IgD-negative memory B cell (primary cell): Measurements from ENCODE around the gene PLXNA3. TPM values are rescaled to one million over a fixed set of nuclear protein-coding genes. Genes with fewer than 3 reads are reported as not detected.

Experiments
- H3K27ac Mint-ChIP-seq, 3 donors: one replicate each; pipeline ENCODE4 v1.8.0; 2020 to 2022; ENCODE audit warnings: mild to moderate bottlenecking in 3 of 3, mixed read lengths in 3 of 3, moderate library complexity in 1 of 3
- H3K27me3 Mint-ChIP-seq: one replicate; pipeline ENCODE4 v1.8.0; 2021; ENCODE audit warnings: mixed read lengths
- H3K36me3 Mint-ChIP-seq: one replicate; pipeline ENCODE4 v1.8.0; 2020; ENCODE audit warnings: mild to moderate bottlenecking, mixed read lengths
- H3K4me1 Mint-ChIP-seq, 3 donors: one replicate each; pipeline ENCODE4 v1.8.0; 2020 to 2022; ENCODE audit warnings: mixed read lengths in 3 of 3, mild to moderate bottlenecking in 1 of 3
- H3K4me3 Mint-ChIP-seq, 4 donors: one replicate each; pipeline ENCODE4 v1.8.0; 2020 to 2022; ENCODE audit warnings: mild to moderate bottlenecking in 4 of 4, mixed read lengths in 4 of 4, moderate library complexity in 3 of 4
- H3K9me3 Mint-ChIP-seq, 3 donors: one replicate each; pipeline ENCODE4 v1.8.0; 2020 to 2021; ENCODE audit warnings: mixed read lengths in 3 of 3, mild to moderate bottlenecking in 1 of 3
- polyA plus RNA-seq: library from polyadenylated mRNA; unstranded; fragments of 300-500 nt; fragmentation: Illumina TruSeq; gene quantifications from one replicate; pipeline ENCODE4 v1.2.3, GENCODE V29; 2021

Gene PLXNA3
- polyA plus RNA-seq, 1 donor from 2014 or later = 2.7 TPM

DNA sequence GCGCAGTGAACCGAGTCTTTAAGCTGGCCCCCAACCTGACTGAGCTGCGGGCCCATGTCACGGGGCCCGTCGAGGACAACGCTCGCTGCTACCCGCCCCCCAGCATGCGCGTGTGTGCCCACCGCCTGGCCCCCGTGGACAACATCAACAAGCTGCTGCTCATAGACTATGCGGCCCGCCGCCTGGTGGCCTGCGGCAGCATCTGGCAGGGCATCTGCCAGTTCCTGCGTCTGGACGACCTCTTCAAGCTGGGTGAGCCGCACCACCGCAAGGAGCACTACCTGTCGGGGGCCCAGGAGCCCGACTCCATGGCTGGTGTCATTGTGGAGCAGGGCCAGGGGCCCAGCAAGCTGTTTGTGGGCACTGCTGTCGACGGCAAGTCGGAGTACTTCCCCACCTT is 2.2 kb downstream of the PLXNA3 start:
- Mint-ChIP-seq H3K36me3 (peaks cover 3% of the 10 kb centered on the region), H3K4me3 (peak overlapping the region in 2 of 4 donors; percentile 49 to 74), H3K4me1 (peaks cover 0 to 8% (median 6%) of the 10 kb centered on the region in 3 donors), H3K9me3 (no peaks in the 10 kb centered on the region), H3K27me3 (no peaks in the 10 kb centered on the region), H3K27ac (no peak overlapping the region)

DNA sequence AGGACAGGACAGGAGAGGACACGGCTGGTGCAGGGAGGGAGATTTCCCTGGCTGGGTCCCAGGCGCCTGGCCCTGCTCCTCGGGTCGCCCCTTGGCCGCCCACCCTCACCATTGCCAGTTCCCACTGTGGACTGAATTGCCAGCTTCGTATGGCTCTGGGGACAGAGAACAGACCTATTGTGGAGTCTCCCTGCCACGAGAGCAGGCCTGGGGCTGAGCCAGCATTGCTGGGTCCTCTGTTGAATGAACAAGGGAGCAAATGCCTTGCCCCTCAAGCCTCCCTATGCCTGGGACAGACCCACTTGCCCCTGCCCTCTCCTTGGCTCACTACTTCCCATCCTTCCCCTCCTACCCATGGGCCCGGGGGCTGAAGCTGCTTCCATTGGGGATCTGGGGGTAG is 4.3 kb downstream of the PLXNA3 start:
- H3K4me3 Mint-ChIP-seq = no peak overlapping the region
- no peaks in the 10 kb centered on the region for H3K27me3 Mint-ChIP-seq
- peaks cover 2% of the 10 kb centered on the region for H3K36me3 Mint-ChIP-seq
- no peaks in the 10 kb centered on the region for H3K9me3 Mint-ChIP-seq
- peaks cover 0 to 6% (median 4%) of the 10 kb centered on the region in 3 donors for H3K4me1 Mint-ChIP-seq
- no peak overlapping the region for H3K27ac Mint-ChIP-seq

GRCh38 chrX:154463611-154464220 is 5.6 kb downstream of the PLXNA3 start:
- H3K27me3 Mint-ChIP-seq = no peaks in the 10 kb centered on the region
- no peaks in the 10 kb centered on the region for H3K36me3 Mint-ChIP-seq
- H3K4me1 Mint-ChIP-seq = peaks cover 0 to 5% (median 3%) of the 10 kb centered on the region in 3 donors
- no peaks in the 10 kb centered on the region for H3K9me3 Mint-ChIP-seq
- no peak overlapping the region for H3K4me3 Mint-ChIP-seq
- no peak overlapping the region for H3K27ac Mint-ChIP-seq

GRCh38 chrX:154464806-154465365 is 6.8 kb downstream of the PLXNA3 start:
- Mint-ChIP-seq H3K9me3 (no peaks in the 10 kb centered on the region), H3K27ac (no peak overlapping the region), H3K36me3 (no peaks in the 10 kb centered on the region), H3K4me1 (peaks cover 0 to 3% (median 2%) of the 10 kb centered on the region in 3 donors), H3K4me3 (no peak overlapping the region), H3K27me3 (no peaks in the 10 kb centered on the region)

DNA sequence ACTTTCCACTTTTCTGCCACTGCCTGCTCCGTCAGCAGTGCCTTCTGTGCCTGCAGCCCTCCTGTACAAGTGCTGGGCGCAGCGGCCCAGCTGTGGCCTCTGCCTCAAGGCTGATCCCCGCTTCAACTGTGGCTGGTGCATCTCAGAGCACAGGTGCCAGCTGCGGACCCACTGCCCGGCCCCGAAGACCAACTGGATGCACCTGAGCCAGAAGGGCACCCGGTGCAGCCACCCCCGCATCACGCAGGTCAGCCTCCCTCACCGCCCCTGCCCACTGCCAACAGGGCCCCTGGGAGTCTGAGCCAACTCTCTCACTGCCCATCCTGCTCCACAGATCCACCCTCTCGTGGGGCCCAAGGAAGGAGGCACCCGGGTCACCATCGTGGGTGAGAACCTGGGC is 7.5 kb downstream of the PLXNA3 start:
- Mint-ChIP-seq H3K4me3 (no peak overlapping the region), H3K4me1 (peaks cover 0 to 3% (median 2%) of the 10 kb centered on the region in 3 donors), H3K27ac (no peak overlapping the region), H3K27me3 (no peaks in the 10 kb centered on the region), H3K36me3 (no peaks in the 10 kb centered on the region), H3K9me3 (no peaks in the 10 kb centered on the region)

DNA sequence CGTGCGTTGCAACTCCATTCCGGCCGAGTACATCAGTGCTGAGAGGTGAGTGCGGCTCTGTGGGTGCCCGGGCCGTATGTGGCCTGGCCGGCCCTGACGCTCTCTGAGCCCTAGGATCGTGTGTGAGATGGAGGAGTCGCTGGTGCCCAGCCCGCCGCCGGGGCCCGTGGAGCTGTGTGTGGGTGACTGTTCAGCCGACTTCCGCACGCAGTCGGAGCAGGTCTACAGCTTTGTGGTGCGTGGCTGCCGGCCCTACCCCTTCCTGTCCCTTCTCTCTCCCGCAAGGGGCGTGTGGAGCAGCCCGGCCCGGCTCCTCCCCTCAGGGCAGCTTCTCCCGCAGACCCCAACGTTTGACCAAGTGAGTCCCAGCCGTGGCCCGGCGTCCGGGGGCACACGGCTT is 8.0 kb downstream of the PLXNA3 start:
- peaks cover 0 to 3% (median 2%) of the 10 kb centered on the region in 3 donors for H3K4me1 Mint-ChIP-seq
- no peak overlapping the region for H3K27ac Mint-ChIP-seq
- H3K4me3 Mint-ChIP-seq = no peak overlapping the region
- no peaks in the 10 kb centered on the region for H3K27me3 Mint-ChIP-seq
- no peaks in the 10 kb centered on the region for H3K36me3 Mint-ChIP-seq
- no peaks in the 10 kb centered on the region for H3K9me3 Mint-ChIP-seq

GRCh38 chrX:154466907-154467306 is 8.8 kb downstream of the PLXNA3 start:
- Mint-ChIP-seq H3K36me3 (no peaks in the 10 kb centered on the region), H3K9me3 (no peaks in the 10 kb centered on the region), H3K4me1 (peaks cover 0 to 2% (median under 1%) of the 10 kb centered on the region in 3 donors), H3K27ac (no peak overlapping the region), H3K27me3 (no peaks in the 10 kb centered on the region), H3K4me3 (no peak overlapping the region)

DNA sequence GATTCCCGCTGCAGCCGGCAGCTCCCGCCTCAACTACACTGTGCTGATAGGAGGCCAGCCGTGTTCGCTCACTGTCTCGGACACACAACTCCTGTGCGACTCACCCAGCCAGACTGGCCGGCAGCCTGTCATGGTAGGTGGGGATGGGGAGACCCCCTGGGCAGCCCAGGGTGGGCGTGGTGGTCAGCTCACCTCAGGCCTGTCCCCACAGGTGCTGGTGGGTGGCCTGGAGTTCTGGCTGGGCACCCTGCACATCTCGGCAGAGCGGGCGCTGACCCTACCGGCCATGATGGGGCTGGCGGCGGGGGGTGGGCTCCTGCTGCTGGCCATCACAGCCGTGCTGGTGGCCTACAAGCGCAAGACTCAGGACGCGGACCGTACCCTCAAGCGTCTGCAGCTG is 9.5 kb downstream of the PLXNA3 start:
- Mint-ChIP-seq H3K36me3 (no peaks in the 10 kb centered on the region), H3K27ac (no peak overlapping the region), H3K9me3 (no peaks in the 10 kb centered on the region), H3K27me3 (no peaks in the 10 kb centered on the region), H3K4me3 (no peak overlapping the region), H3K4me1 (peaks cover 0 to 2% (median 0%) of the 10 kb centered on the region in 3 donors)

DNA sequence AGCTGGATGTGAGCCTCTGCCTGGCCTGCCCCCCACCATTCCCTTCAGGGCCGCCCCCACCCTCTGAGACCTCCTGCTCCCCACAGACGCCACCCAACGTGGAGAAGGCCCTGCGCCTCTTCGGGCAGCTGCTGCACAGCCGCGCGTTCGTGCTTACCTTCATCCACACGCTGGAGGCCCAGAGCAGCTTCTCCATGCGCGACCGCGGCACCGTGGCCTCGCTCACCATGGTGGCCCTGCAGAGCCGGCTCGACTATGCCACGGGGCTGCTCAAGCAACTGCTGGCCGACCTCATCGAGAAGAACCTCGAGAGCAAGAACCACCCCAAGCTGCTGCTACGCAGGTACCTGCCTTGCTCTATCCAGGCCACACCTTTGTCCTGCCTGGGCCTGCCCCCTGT is 10.1 kb downstream of the PLXNA3 start:
- no peaks in the 10 kb centered on the region for H3K9me3 Mint-ChIP-seq
- no peaks in the 10 kb centered on the region for H3K4me1 Mint-ChIP-seq
- no peak overlapping the region for H3K4me3 Mint-ChIP-seq
- no peaks in the 10 kb centered on the region for H3K27me3 Mint-ChIP-seq
- H3K27ac Mint-ChIP-seq = no peak overlapping the region
- no peaks in the 10 kb centered on the region for H3K36me3 Mint-ChIP-seq

- Mint-ChIP-seq H3K9me3 (no peaks in the 10 kb centered on the region), H3K27me3 (no peaks in the 10 kb centered on the region), H3K4me3 (no peak overlapping the region)
These were observed 11.0 kb downstream of the PLXNA3 start for GRCh38 chrX:154469114-154469513.

GRCh38 chrX:154469880-154470279 is 11.8 kb downstream of the PLXNA3 start:
- no peak overlapping the region for H3K27ac Mint-ChIP-seq
- H3K36me3 Mint-ChIP-seq = peaks cover 2% of the 10 kb centered on the region
- no peaks in the 10 kb centered on the region for H3K9me3 Mint-ChIP-seq
- H3K27me3 Mint-ChIP-seq = no peaks in the 10 kb centered on the region
- no peaks in the 10 kb centered on the region for H3K4me1 Mint-ChIP-seq
- H3K4me3 Mint-ChIP-seq = no peak overlapping the region

More at GRCh38 chrX:154469114-154469513, 11.0 kb downstream of the PLXNA3 start:
- H3K4me1 Mint-ChIP-seq = no peaks in the 10 kb centered on the region
- H3K27ac Mint-ChIP-seq = no peak overlapping the region
- peaks cover 2% of the 10 kb centered on the region for H3K36me3 Mint-ChIP-seq

DNA sequence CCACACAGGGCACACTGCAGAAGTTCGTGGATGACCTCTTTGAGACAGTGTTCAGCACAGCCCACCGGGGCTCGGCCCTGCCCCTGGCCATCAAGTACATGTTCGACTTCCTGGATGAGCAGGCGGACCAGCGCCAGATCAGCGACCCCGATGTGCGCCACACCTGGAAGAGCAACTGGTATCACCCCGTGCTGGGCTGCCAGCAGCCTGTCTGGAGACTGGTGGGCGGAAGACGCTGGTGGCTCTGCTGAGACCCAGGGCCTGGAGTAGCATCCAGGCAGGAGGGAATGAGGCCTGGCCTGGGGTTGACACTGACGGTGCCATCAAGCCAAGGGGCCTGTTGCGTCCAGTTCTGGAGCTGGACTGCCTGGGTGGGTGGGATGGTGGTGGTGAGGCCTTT is 12.4 kb downstream of the PLXNA3 start:
- no peak overlapping the region for H3K4me3 Mint-ChIP-seq
- H3K27ac Mint-ChIP-seq = no peak overlapping the region
- peaks cover 2% of the 10 kb centered on the region for H3K36me3 Mint-ChIP-seq
- no peaks in the 10 kb centered on the region for H3K9me3 Mint-ChIP-seq
- H3K4me1 Mint-ChIP-seq = no peaks in the 10 kb centered on the region
- H3K27me3 Mint-ChIP-seq = no peaks in the 10 kb centered on the region

DNA sequence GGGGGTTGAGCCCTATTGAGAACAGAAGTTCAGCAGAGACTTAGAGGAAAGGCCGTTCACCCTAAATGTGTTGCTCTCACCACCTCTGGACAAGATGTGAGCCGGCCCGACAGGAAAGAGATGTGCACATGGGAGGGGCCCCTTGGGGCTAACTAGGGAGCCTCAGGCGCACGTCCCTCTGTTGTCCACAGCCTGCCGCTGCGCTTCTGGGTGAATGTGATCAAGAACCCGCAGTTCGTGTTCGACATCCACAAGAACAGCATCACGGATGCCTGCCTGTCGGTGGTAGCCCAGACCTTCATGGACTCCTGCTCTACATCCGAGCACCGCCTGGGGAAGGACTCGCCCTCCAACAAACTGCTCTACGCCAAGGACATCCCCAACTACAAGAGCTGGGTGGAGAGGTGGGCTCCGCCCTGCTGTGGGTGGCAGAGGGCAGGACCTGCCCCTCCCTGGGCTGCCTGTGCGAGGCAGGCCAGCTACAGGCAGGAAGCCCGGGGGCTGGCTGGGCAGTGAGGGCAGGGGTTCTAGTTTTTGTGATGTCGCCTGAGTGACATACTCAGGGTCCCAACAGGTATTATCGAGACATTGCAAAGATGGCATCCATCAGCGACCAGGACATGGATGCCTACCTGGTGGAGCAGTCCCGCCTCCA is 13.0 kb downstream of the PLXNA3 start:
- Mint-ChIP-seq H3K9me3 (no peaks in the 10 kb centered on the region), H3K4me3 (no peak overlapping the region), H3K27ac (no peak overlapping the region), H3K36me3 (peaks cover 2% of the 10 kb centered on the region), H3K4me1 (no peaks in the 10 kb centered on the region), H3K27me3 (no peaks in the 10 kb centered on the region)

GRCh38 chrX:154471839-154472684 is 14.0 kb downstream of the PLXNA3 start:
- no peak overlapping the region for H3K27ac Mint-ChIP-seq
- H3K4me3 Mint-ChIP-seq = no peak overlapping the region
- no peaks in the 10 kb centered on the region for H3K27me3 Mint-ChIP-seq
- no peaks in the 10 kb centered on the region for H3K4me1 Mint-ChIP-seq
- peaks cover 2% of the 10 kb centered on the region for H3K36me3 Mint-ChIP-seq
- no peaks in the 10 kb centered on the region for H3K9me3 Mint-ChIP-seq
